H1 (cell line): ENCODE results near the gene TBC1D22A. TPM values are rescaled to one million over a fixed set of nuclear protein-coding genes. Genes with fewer than 3 reads are reported as not detected.

Experiments
- CBX8 ChIP-seq: fragments of 300-800, 300-1000 bp; sonication (generic); IDR thresholded peaks from 2 replicates; pipeline ENCODE4 v1.7.1; 2016; ENCODE audit warnings: low read depth, low read length, borderline replicate concordance
- CHD7 ChIP-seq: fragments of 300-600 bp; sonication (generic); IDR thresholded peaks from 2 replicates; pipeline ENCODE4 v1.7.1; 2012; ENCODE audit warnings: low read length, moderate library complexity, mild to moderate bottlenecking, inconsistent platforms; ENCODE audit not compliant: insufficient replicate concordance
- MAX ChIP-seq: IDR thresholded peaks from 2 replicates; pipeline ENCODE4 v1.6.1; 2012; ENCODE audit warnings: inconsistent platforms
- NRF1 ChIP-seq: IDR thresholded peaks from 2 replicates; pipeline ENCODE4 v1.6.1; 2011; ENCODE audit warnings: mild to moderate bottlenecking, low read depth, low read length, improper control_type of control experiment
- POU5F1 ChIP-seq: IDR thresholded peaks from 2 replicates; pipeline ENCODE4 v1.6.1; 2011; ENCODE audit warnings: low read depth, mild to moderate bottlenecking, low read length, moderate library complexity
- SIN3A ChIP-seq, 2 experiments: IDR thresholded peaks in 1 of 2; conservative IDR thresholded peaks in 1 of 2; 2 replicates each; pipeline ENCODE4 v1.6.1; 2011 to 2012; ENCODE audit warnings: low read length in 2 of 2, improper control_type of control experiment in 1 of 2, low read depth in 1 of 2, mild to moderate bottlenecking in 1 of 2
- SP4 ChIP-seq: IDR thresholded peaks from 2 replicates; pipeline ENCODE4 v1.6.1; 2012; ENCODE audit warnings: low read length, inconsistent platforms
- SRF ChIP-seq: IDR thresholded peaks from 2 replicates; pipeline ENCODE4 v1.6.1; 2011; ENCODE audit warnings: mild to moderate bottlenecking, low read depth, low read length, moderate library complexity
- ZNF274 ChIP-seq: IDR thresholded peaks from 2 replicates; pipeline ENCODE4 v1.7.0; 2012; ENCODE audit warnings: low read length, borderline replicate concordance; ENCODE audit errors: extremely low read depth
- polyA plus RNA-seq, 7 experiments: library from polyadenylated mRNA; depleted of rRNA in 3 of 7; stranded (reverse) in 5 of 7; unstranded in 2 of 7; fragments of >200 nt in 5 of 7; fragments of 200-250 nt in 2 of 7; gene quantifications; 1 replicate in 5 of 7; 2 replicates in 1 of 7; 4 replicates in 1 of 7; pipeline versions ENCODE4 v1.2.1 to v1.2.3, GENCODE V29; 2011 to 2013; ENCODE audit warnings: missing spikeins in 2 of 7, mixed read lengths in 2 of 7
- total RNA-seq: library from RNA; stranded (reverse); fragmentation: NEBNext Ultra II Directional; extraction: Animal tissue kit (Norgen Biotek cat#: 25700); gene quantifications from 2 replicates; pipeline ENCODE4 v1.2.1, GENCODE V29; 2021

The TBC1D22A gene
- total and polyA plus RNA-seq, 2 of the 8 experiments (the other 6 are each of a cell fraction or from before 2014, with no cell fraction given): 11.9 to 18.4 TPM

- TF ChIP-seq CHD7 (no peak), POU5F1 (no peak), NRF1 (no peak), ZNF274 (no peak), SP4 (no peak), MAX (no peak), SRF (no peak), CBX8 (no peak), SIN3A (conservative IDR thresholded peaks at IDR 0.05 in 1 of 2, IDR thresholded peaks at IDR 0.05 in 1 of 2; ENCODE audit: low read depth in 1 of 2, low read length in 2 of 2) (no peak)
Measured at GRCh38 chr22:47100019-47100418, 337.6 kb downstream of the TBC1D22A start (continued).
